GM23338 (cell line): ENCODE measurements around the gene FAM171A2.

Experiments used
- CTCF ChIP-seq, 2 experiments: fragments of 200-600 bp in 1 of 2; sonication (generic) in 1 of 2; conservative IDR thresholded peaks; 2 replicates each; pipeline versions ENCODE4 v1.5.1 to v1.6.1; 2016 to 2017; ENCODE audit warnings: antibody characterized with exemption in 2 of 2, low read depth in 2 of 2, mild to moderate bottlenecking in 2 of 2, moderate library complexity in 1 of 2
- EZH2 ChIP-seq: fragments of 200-600 bp; sonication (generic); IDR thresholded peaks from one replicate; pipeline ENCODE4 v1.8.0; 2017; ENCODE audit warnings: antibody characterized with exemption, mild to moderate bottlenecking, low read depth; ENCODE audit not compliant: unreplicated experiment
- ZNF114 ChIP-seq: fragments of 250-450 bp; sonication (Bioruptor Pico); IDR thresholded peaks from 2 replicates; pipeline ENCODE4 v1.5.0; 2020; ENCODE audit warnings: mild to moderate bottlenecking, moderate library complexity

GRCh38 chr17:44383861-44384260 lies 20.2 kb upstream of the FAM171A2 start:
- TF ChIP-seq ZNF114 (CRISPR knock-in tag): no peak
- TF ChIP-seq CTCF (conservative IDR thresholded peaks at IDR 0.05; ENCODE audit: low read depth in 2 of 2): no peak
- no peak for TF ChIP-seq EZH2
